Measurements from ENCODE around the gene ASF1A. TPM values are rescaled to one million over a fixed set of nuclear protein-coding genes. Genes with fewer than 3 reads are reported as not detected.

Gene ASF1A
- polyA plus RNA-seq, 1 donor from 2014 or later, result 65.6 TPM

GRCh38 chr6:118895261-118895560, 1.3 kb downstream of the ASF1A start:
- peak overlapping the region; percentile 83 for H3K4me3 ChIP-seq (ENCODE audit: low read length)
- no peaks in the 10 kb centered on the region for H3K9me2 ChIP-seq (ENCODE audit: insufficient read depth, low read length)
- H3K4me2 ChIP-seq (ENCODE audit: low read length), result peak overlapping the region; percentile 87
- no peak for TF ChIP-seq TAF1 (IDR thresholded peaks at IDR 0.05; ENCODE audit: low read depth)
- no peak for TF ChIP-seq CTCF (IDR thresholded peaks at IDR 0.05; ENCODE audit: poor library complexity, severe bottlenecking)
- no peak overlapping the region for H2AFZ ChIP-seq (ENCODE audit: low read depth, low read length)
- H3K36me3 ChIP-seq (ENCODE audit: insufficient read depth, low read length), result no peaks in the 10 kb centered on the region
- no peaks in the 10 kb centered on the region for H4K20me1 ChIP-seq (ENCODE audit: insufficient read depth)
- peaks cover 51% of the 10 kb centered on the region for H3K79me2 ChIP-seq (replicated peaks; ENCODE audit: insufficient read depth, low read length)
- no peaks in the 10 kb centered on the region for H3K27me3 ChIP-seq (ENCODE audit: insufficient read depth, low read depth, low read length)
- peak overlapping the region; percentile 80 for H3K27ac ChIP-seq (ENCODE audit: low read length)
- H3K9ac ChIP-seq (ENCODE audit: low read length), result peak overlapping the region; percentile 89
- no peaks in the 10 kb centered on the region for H3K9me3 ChIP-seq (ENCODE audit: low read length)
- no peaks in the 10 kb centered on the region for H3F3A ChIP-seq (ENCODE audit: insufficient read depth, low read length, poor library complexity, severe bottlenecking)

- no peaks in the 10 kb centered on the region for H3F3A ChIP-seq (ENCODE audit: insufficient read depth, low read length, poor library complexity, severe bottlenecking)
- peaks cover 58% of the 10 kb centered on the region for H3K79me2 ChIP-seq (replicated peaks; ENCODE audit: insufficient read depth, low read length)
- H2AFZ ChIP-seq (ENCODE audit: low read depth, low read length), result no peak overlapping the region
- no peaks in the 10 kb centered on the region for H4K20me1 ChIP-seq (ENCODE audit: insufficient read depth)
- H3K4me3 ChIP-seq (ENCODE audit: low read length), result peak overlapping the region; percentile 83
- peak overlapping the region; percentile 89 for H3K9ac ChIP-seq (ENCODE audit: low read length)
- H3K9me3 ChIP-seq (ENCODE audit: low read length), result no peaks in the 10 kb centered on the region
- H3K9me2 ChIP-seq (ENCODE audit: insufficient read depth, low read length), result no peaks in the 10 kb centered on the region
- no peak for TF ChIP-seq TAF1 (IDR thresholded peaks at IDR 0.05; ENCODE audit: low read depth)
- no peak for TF ChIP-seq EZH2 (IDR thresholded peaks at IDR 0.05; ENCODE audit: borderline replicate concordance, insufficient read depth, low read length, poor library complexity, severe bottlenecking)
- TF ChIP-seq SMC3 (conservative IDR thresholded peaks at IDR 0.05; ENCODE audit: poor library complexity), result no peak
- no peak for TF ChIP-seq POLR2AphosphoS5 (IDR thresholded peaks at IDR 0.05)
- TF ChIP-seq RAD21 (conservative IDR thresholded peaks at IDR 0.05), result no peak
- TF ChIP-seq EP300 (conservative IDR thresholded peaks at IDR 0.05; ENCODE audit: poor library complexity, severe bottlenecking), result no peak
- no peak for TF ChIP-seq MXI1 (conservative IDR thresholded peaks at IDR 0.05; ENCODE audit: poor library complexity, severe bottlenecking)
- no peak for TF ChIP-seq CTCF (IDR thresholded peaks at IDR 0.05; ENCODE audit: poor library complexity, severe bottlenecking)
- no peak for TF ChIP-seq REST (IDR thresholded peaks at IDR 0.05; ENCODE audit: borderline replicate concordance)
- peak overlapping the region; percentile 65 for H3K27ac ChIP-seq (ENCODE audit: low read length)
- H3K4me2 ChIP-seq (ENCODE audit: low read length), result peak overlapping the region; percentile 87
- no peaks in the 10 kb centered on the region for H3K27me3 ChIP-seq (ENCODE audit: insufficient read depth, low read depth, low read length)
- no peaks in the 10 kb centered on the region for H3K36me3 ChIP-seq (ENCODE audit: insufficient read depth, low read length)
Measured at GRCh38 chr6:118895859-118896258, 1.9 kb downstream of the ASF1A start.
